H9 (cell line): ENCODE data around the gene AKT3. TPM values are rescaled to one million over a fixed set of nuclear protein-coding genes. Genes with fewer than 3 reads are reported as not detected.
"Not testable (repeated sequence)": the region's sequence is repeated elsewhere in the genome, so short reads cannot be mapped to it uniquely, and the experiment has no call there.

Experiments used
- DNase-seq: peaks from one replicate; pipeline ENCODE4 v3.0.0-alpha.2; 2017
- H2AFZ ChIP-seq: one replicate; pipeline ENCODE4 v1.6.1; 2013; ENCODE audit warnings: mild to moderate bottlenecking, low read length, control low read depth, moderate library complexity
- H2AK5ac ChIP-seq: 2 replicates; pipeline ENCODE4 v1.6.1; 2013; ENCODE audit warnings: low read length, control low read depth, mixed read lengths; ENCODE audit not compliant: insufficient read length
- H2BK120ac ChIP-seq: one replicate; pipeline ENCODE4 v1.6.1; 2013; ENCODE audit warnings: low read depth, mild to moderate bottlenecking, low read length, control low read depth, inconsistent platforms; ENCODE audit not compliant: poor library complexity, severe bottlenecking
- H2BK12ac ChIP-seq: 2 replicates; pipeline ENCODE4 v1.6.1; 2013; ENCODE audit warnings: low read length, control low read depth, mixed read lengths, low read depth; ENCODE audit not compliant: insufficient read length
- H2BK15ac ChIP-seq: 2 replicates; pipeline ENCODE4 v1.6.1; 2013; ENCODE audit warnings: low read depth, low read length, control low read depth
- H2BK20ac ChIP-seq: one replicate; pipeline ENCODE4 v1.6.1; 2013; ENCODE audit warnings: low read depth, mild to moderate bottlenecking, low read length, control low read depth, inconsistent platforms; ENCODE audit not compliant: poor library complexity, severe bottlenecking
- H2BK5ac ChIP-seq: 2 replicates; pipeline ENCODE4 v1.6.1; 2013; ENCODE audit warnings: low read length, control low read depth, mixed read lengths; ENCODE audit not compliant: insufficient read length
- H3K14ac ChIP-seq: 2 replicates; pipeline ENCODE4 v1.6.1; 2013; ENCODE audit warnings: low read length, control low read depth; ENCODE audit not compliant: insufficient read depth
- H3K18ac ChIP-seq: 2 replicates; pipeline ENCODE4 v1.6.1; 2013; ENCODE audit warnings: low read depth, mild to moderate bottlenecking, mixed read lengths, low read length, control low read depth; ENCODE audit not compliant: insufficient read length
- H3K23ac ChIP-seq: 2 replicates; pipeline ENCODE4 v1.6.1; 2013; ENCODE audit warnings: low read length, control low read depth, mixed read lengths, low read depth; ENCODE audit not compliant: insufficient read length
- H3K23me2 ChIP-seq: 2 replicates; pipeline ENCODE4 v1.6.1; 2013; ENCODE audit warnings: low read depth, mild to moderate bottlenecking, mixed read lengths, low read length, control low read depth; ENCODE audit not compliant: insufficient read length, poor library complexity, severe bottlenecking
- H3K27ac ChIP-seq: 2 replicates; pipeline ENCODE4 v1.5.1; 2013; ENCODE audit warnings: low read length, control low read depth, mixed read lengths, low read depth; ENCODE audit not compliant: insufficient read length
- H3K27me3 ChIP-seq: 2 replicates; pipeline ENCODE4 v1.6.1; 2013; ENCODE audit warnings: low read length, control low read depth, inconsistent platforms; ENCODE audit not compliant: insufficient read depth
- H3K4ac ChIP-seq: 2 replicates; pipeline ENCODE4 v1.6.1; 2013; ENCODE audit warnings: low read depth, mild to moderate bottlenecking, control low read depth, inconsistent platforms, low read length, moderate library complexity
- H3K4me1 ChIP-seq: 2 replicates; pipeline ENCODE4 v1.6.1; 2013; ENCODE audit warnings: low read length, control low read depth, inconsistent platforms; ENCODE audit not compliant: insufficient read depth
- H3K4me2 ChIP-seq: 2 replicates; pipeline ENCODE4 v1.6.1; 2013; ENCODE audit warnings: low read length, control low read depth, mixed read lengths; ENCODE audit not compliant: insufficient read length, insufficient read depth
- H3K56ac ChIP-seq: 2 replicates; pipeline ENCODE4 v1.6.1; 2013; ENCODE audit warnings: low read depth, mild to moderate bottlenecking, mixed read lengths, low read length, control low read depth; ENCODE audit not compliant: insufficient read length
- H3K79me1 ChIP-seq: 2 replicates; pipeline ENCODE4 v1.6.1; 2013; ENCODE audit warnings: low read depth, mild to moderate bottlenecking, moderate library complexity, low read length, control low read depth, inconsistent platforms; ENCODE audit not compliant: insufficient read depth, poor library complexity, severe bottlenecking
- H3K79me2 ChIP-seq: 2 replicates; pipeline ENCODE4 v1.6.1; 2013; ENCODE audit warnings: low read length, control low read depth, inconsistent platforms; ENCODE audit not compliant: insufficient read depth
- H3K9ac ChIP-seq: 2 replicates; pipeline ENCODE4 v1.6.1; 2013; ENCODE audit warnings: low read length, control low read depth, mixed read lengths; ENCODE audit not compliant: insufficient read length; ENCODE audit errors: extremely low read depth
- H3K9me3 ChIP-seq: one replicate; pipeline ENCODE4 v1.6.1; 2013; ENCODE audit warnings: low read depth, low read length, inconsistent platforms; ENCODE audit not compliant: control insufficient read depth
- H3T11ph ChIP-seq: one replicate; pipeline ENCODE4 v1.6.1; 2013; ENCODE audit warnings: mild to moderate bottlenecking, low read length, control low read depth, inconsistent platforms
- H4K20me1 ChIP-seq: one replicate; pipeline ENCODE4 v1.6.1; 2013; ENCODE audit not compliant: control insufficient read depth, insufficient read length, insufficient read depth
- H4K5ac ChIP-seq: 2 replicates; pipeline ENCODE4 v1.6.1; 2013; ENCODE audit warnings: low read depth, mild to moderate bottlenecking, mixed read lengths, low read length, control low read depth; ENCODE audit not compliant: insufficient read length
- H4K8ac ChIP-seq: replicated peaks from 2 replicates; pipeline ENCODE4 v1.6.1; 2013; ENCODE audit warnings: low read length, control low read depth, mixed read lengths, low read depth; ENCODE audit not compliant: insufficient read length
- H4K91ac ChIP-seq: 2 replicates; pipeline ENCODE4 v1.6.1; 2013; ENCODE audit warnings: low read depth, mild to moderate bottlenecking, moderate library complexity, mixed read lengths, low read length, control low read depth; ENCODE audit not compliant: insufficient read length
- H3K27ac Mint-ChIP-seq, 3 experiments: 2 replicates in 2 of 3; 3 replicates in 1 of 3; pipeline ENCODE4 v1.8.0; 2020 to 2021; ENCODE audit warnings: mixed read lengths in 3 of 3, mild to moderate bottlenecking in 1 of 3, moderate library complexity in 1 of 3
- H3K27me3 Mint-ChIP-seq: 2 replicates; pipeline ENCODE4 v1.8.0; 2021; ENCODE audit warnings: low read depth, mild to moderate bottlenecking, moderate library complexity, mixed read lengths
- H3K36me3 Mint-ChIP-seq, 3 experiments: 2 replicates in 2 of 3; 3 replicates in 1 of 3; pipeline ENCODE4 v1.8.0; 2020 to 2021; ENCODE audit warnings: low read depth in 3 of 3, mixed read lengths in 3 of 3; ENCODE audit not compliant: insufficient read depth in 1 of 3
- H3K4me1 Mint-ChIP-seq, 2 experiments: 2 replicates each; pipeline ENCODE4 v1.8.0; 2020; ENCODE audit warnings: mixed read lengths in 2 of 2
- H3K4me3 Mint-ChIP-seq, 2 experiments: 2 replicates in 1 of 2; 3 replicates in 1 of 2; pipeline ENCODE4 v1.8.0; 2020 to 2021; ENCODE audit warnings: mild to moderate bottlenecking in 2 of 2, mixed read lengths in 2 of 2, moderate library complexity in 1 of 2
- H3K9me3 Mint-ChIP-seq, 2 experiments: 2 replicates in 1 of 2; 3 replicates in 1 of 2; pipeline ENCODE4 v1.8.0; 2020; ENCODE audit warnings: mild to moderate bottlenecking in 2 of 2, mixed read lengths in 2 of 2, moderate library complexity in 1 of 2
- WGBS: extraction: QIAGEN DNeasy Blood & Tissue Kit; methylation state at CpG from one replicate; pipeline ENCODE4 v1.1.7; 2013; ENCODE audit warnings: missing lambda C conversion rate, low lambda C conversion rate, mixed read lengths; ENCODE audit not compliant: insufficient read length; ENCODE audit errors: extremely low coverage; 5-methylcytosine and 5-hydroxymethylcytosine counted together
- total RNA-seq: library from RNA; stranded (reverse); gene quantifications from 2 replicates; pipeline ENCODE4 v1.2.1, GENCODE V29; 2021
- TF ChIP-seq, protein P1 (sequence below): fragments of 200-600 bp; sonication (generic); conservative IDR thresholded peaks from 3 replicates; pipeline ENCODE4 v1.8.0; 2021; ENCODE audit warnings: antibody characterized with exemption, mild to moderate bottlenecking

The AKT3 gene
- total RNA-seq, 1 experiment from 2014 or later, result 27.8 TPM

DNA sequence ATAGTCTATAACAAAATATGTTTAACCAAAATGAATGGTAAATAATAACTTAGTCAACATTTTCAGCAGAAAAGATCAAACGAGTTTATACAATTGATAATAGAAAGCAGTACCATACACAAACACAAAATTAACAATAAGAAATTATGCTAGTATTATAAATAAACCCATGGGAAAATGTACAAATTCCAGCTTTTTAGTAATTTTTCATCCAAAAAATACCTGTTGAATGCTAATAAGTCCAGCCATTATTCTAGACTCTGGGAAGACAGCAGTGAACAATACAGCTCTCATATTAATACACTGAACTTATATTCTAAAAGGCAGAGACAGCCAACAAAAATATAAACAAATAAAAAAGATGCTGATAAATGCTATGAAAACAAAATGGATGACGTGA is 66.3 kb downstream of the AKT3 start:
- Mint-ChIP-seq H3K27me3 (no peaks in the 10 kb centered on the region), H3K36me3 (no peaks in the 10 kb centered on the region), H3K27ac (peak overlapping the region in 1 of 3 experiments; percentile 8; a peak in 1 of 7 replicates), H3K9me3 (no peaks in the 10 kb centered on the region), H3K4me3 (no peak overlapping the region), H3K4me1 (no peaks in the 10 kb centered on the region; a peak in 1 of 4 replicates)
- Histone ChIP-seq H2BK5ac (no peak overlapping the region), H3K9me3 (no peaks in the 10 kb centered on the region), H4K20me1 (no peaks in the 10 kb centered on the region), H2BK120ac (no peak overlapping the region), H3K27me3 (no peaks in the 10 kb centered on the region), H4K91ac (no peak overlapping the region), H4K8ac (no peak overlapping the region), H2BK12ac (no peak overlapping the region), H3K9ac (no peak overlapping the region), H3K14ac (no peak overlapping the region), H3T11ph (no peak overlapping the region), H3K79me1 (no peaks in the 10 kb centered on the region), H3K27ac (no peak overlapping the region), H3K18ac (no peak overlapping the region), H3K4ac (no peak overlapping the region), H2BK20ac (no peak overlapping the region), H3K4me1 (no peaks in the 10 kb centered on the region), H3K79me2 (no peaks in the 10 kb centered on the region), H2BK15ac (no peak overlapping the region), H3K23ac (no peak overlapping the region), H4K5ac (no peak overlapping the region), H2AK5ac (no peak overlapping the region), H3K4me2 (no peak overlapping the region), H3K23me2 (no peaks in the 10 kb centered on the region), H2AFZ (no peak overlapping the region), H3K56ac (no peak overlapping the region)
- no CpG with 5 or more reads among the region's 2 CpGs for WGBS
- no peak for DNase-seq
- TF ChIP-seq, protein P1, sequence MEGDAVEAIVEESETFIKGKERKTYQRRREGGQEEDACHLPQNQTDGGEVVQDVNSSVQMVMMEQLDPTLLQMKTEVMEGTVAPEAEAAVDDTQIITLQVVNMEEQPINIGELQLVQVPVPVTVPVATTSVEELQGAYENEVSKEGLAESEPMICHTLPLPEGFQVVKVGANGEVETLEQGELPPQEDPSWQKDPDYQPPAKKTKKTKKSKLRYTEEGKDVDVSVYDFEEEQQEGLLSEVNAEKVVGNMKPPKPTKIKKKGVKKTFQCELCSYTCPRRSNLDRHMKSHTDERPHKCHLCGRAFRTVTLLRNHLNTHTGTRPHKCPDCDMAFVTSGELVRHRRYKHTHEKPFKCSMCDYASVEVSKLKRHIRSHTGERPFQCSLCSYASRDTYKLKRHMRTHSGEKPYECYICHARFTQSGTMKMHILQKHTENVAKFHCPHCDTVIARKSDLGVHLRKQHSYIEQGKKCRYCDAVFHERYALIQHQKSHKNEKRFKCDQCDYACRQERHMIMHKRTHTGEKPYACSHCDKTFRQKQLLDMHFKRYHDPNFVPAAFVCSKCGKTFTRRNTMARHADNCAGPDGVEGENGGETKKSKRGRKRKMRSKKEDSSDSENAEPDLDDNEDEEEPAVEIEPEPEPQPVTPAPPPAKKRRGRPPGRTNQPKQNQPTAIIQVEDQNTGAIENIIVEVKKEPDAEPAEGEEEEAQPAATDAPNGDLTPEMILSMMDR, result no peak

- H2BK20ac ChIP-seq, H4K91ac ChIP-seq, H3K9me3 ChIP-seq, H2BK5ac ChIP-seq, H3K4me1 Mint-ChIP-seq, H3K4me1 ChIP-seq, H3K18ac ChIP-seq, H3K4me2 ChIP-seq, H3K23me2 ChIP-seq, H3K79me2 ChIP-seq, H3K4me3 Mint-ChIP-seq, H4K20me1 ChIP-seq, H3K9me3 Mint-ChIP-seq, H3T11ph ChIP-seq, H4K8ac ChIP-seq, DNase-seq, H3K27ac ChIP-seq, H2AK5ac ChIP-seq, H3K56ac ChIP-seq, H3K9ac ChIP-seq, H3K27me3 ChIP-seq, H4K5ac ChIP-seq, H3K79me1 ChIP-seq, H3K4ac ChIP-seq, H3K14ac ChIP-seq, H2BK120ac ChIP-seq, H2AFZ ChIP-seq, H2BK15ac ChIP-seq, H3K23ac ChIP-seq, H3K27ac Mint-ChIP-seq, H2BK12ac ChIP-seq, H3K27me3 Mint-ChIP-seq: not testable (repeated sequence)
- H3K36me3 Mint-ChIP-seq, result peaks cover 8 to 19% (median 17%) of the 10 kb centered on the region in 3 experiments
- no CpG with 5 or more reads among the region's 4 CpGs for WGBS
These were observed 77.5 kb downstream of the AKT3 start for GRCh38 chr1:243772361-243773050.
